DOHH2 (cell line): ENCODE data around the gene CLCN4.

ENCODE experiments used
- H3F3A ChIP-seq: fragments of 200-600 bp; sonication (generic), shearing (Covaris generic); 2 replicates; pipeline ENCODE4 v1.6.0; 2016; ENCODE audit warnings: antibody characterized with exemption, mild to moderate bottlenecking; ENCODE audit not compliant: control insufficient read depth, insufficient read depth
- H3K27ac ChIP-seq: fragments of 200-600 bp; sonication (generic); 2 replicates; pipeline ENCODE4 v1.5.1; 2014; ENCODE audit warnings: low read depth, mild to moderate bottlenecking, low read length, moderate library complexity
- H3K27me3 ChIP-seq: fragments of 200-600 bp; sonication (generic); 2 replicates; pipeline ENCODE4 v1.6.1; 2014; ENCODE audit warnings: mild to moderate bottlenecking, low read length, mixed read lengths; ENCODE audit not compliant: control insufficient read depth
- H3K36me3 ChIP-seq: fragments of 200-600 bp; sonication (generic); 2 replicates; pipeline ENCODE4 v1.6.1; 2014; ENCODE audit warnings: mild to moderate bottlenecking, low read length, moderate library complexity, mixed read lengths; ENCODE audit not compliant: control insufficient read depth
- H3K4me1 ChIP-seq: fragments of 200-600 bp; sonication (generic); 2 replicates; pipeline ENCODE4 v1.6.1; 2014; ENCODE audit warnings: mild to moderate bottlenecking, low read length, mixed read lengths; ENCODE audit not compliant: control insufficient read depth
- H3K4me2 ChIP-seq: fragments of 200-600 bp; sonication (generic); 2 replicates; pipeline ENCODE4 v1.6.0; 2014; ENCODE audit warnings: mild to moderate bottlenecking, low read length, moderate library complexity
- H3K4me3 ChIP-seq: fragments of 200-600 bp; sonication (generic); 2 replicates; pipeline ENCODE4 v1.5.1; 2014; ENCODE audit warnings: mild to moderate bottlenecking, low read length, mixed read lengths
- H3K79me2 ChIP-seq: fragments of 200-600 bp; sonication (generic); 2 replicates; pipeline ENCODE4 v1.6.1; 2014; ENCODE audit warnings: mild to moderate bottlenecking, low read length, mixed read lengths; ENCODE audit not compliant: control insufficient read depth
- H3K9me2 ChIP-seq: fragments of 200-600 bp; sonication (generic); replicated peaks from 2 replicates; pipeline ENCODE4 v1.6.1; 2014; ENCODE audit warnings: mild to moderate bottlenecking, low read length, mixed read lengths; ENCODE audit not compliant: control insufficient read depth
- H3K9me3 ChIP-seq: fragments of 200-600 bp; sonication (generic); 2 replicates; pipeline ENCODE4 v1.6.1; 2014; ENCODE audit warnings: antibody characterized with exemption, low read length, mixed read lengths; ENCODE audit not compliant: control insufficient read depth, insufficient read depth
- H4K20me1 ChIP-seq: fragments of 200-600 bp; sonication (generic); 2 replicates; pipeline ENCODE4 v1.6.0; 2014; ENCODE audit warnings: low read depth, mild to moderate bottlenecking, antibody characterized with exemption, low read length, moderate library complexity; ENCODE audit not compliant: control insufficient read depth, insufficient read depth
- EZH2phosphoT487 ChIP-seq: fragments of 200-600 bp; sonication (generic); IDR thresholded peaks from 2 replicates; pipeline ENCODE4 v1.6.1; 2017; ENCODE audit warnings: borderline replicate concordance, mild to moderate bottlenecking, antibody characterized with exemption, low read length, moderate library complexity, mixed read lengths
- TF ChIP-seq, protein P1 (sequence below): fragments of 200-600 bp; sonication (generic); IDR thresholded peaks from one replicate; pipeline ENCODE4 v1.5.1; 2014; ENCODE audit warnings: antibody characterized with exemption, mild to moderate bottlenecking, low read depth, low read length; ENCODE audit not compliant: poor library complexity, severe bottlenecking

CLCN4 gene

DNA sequence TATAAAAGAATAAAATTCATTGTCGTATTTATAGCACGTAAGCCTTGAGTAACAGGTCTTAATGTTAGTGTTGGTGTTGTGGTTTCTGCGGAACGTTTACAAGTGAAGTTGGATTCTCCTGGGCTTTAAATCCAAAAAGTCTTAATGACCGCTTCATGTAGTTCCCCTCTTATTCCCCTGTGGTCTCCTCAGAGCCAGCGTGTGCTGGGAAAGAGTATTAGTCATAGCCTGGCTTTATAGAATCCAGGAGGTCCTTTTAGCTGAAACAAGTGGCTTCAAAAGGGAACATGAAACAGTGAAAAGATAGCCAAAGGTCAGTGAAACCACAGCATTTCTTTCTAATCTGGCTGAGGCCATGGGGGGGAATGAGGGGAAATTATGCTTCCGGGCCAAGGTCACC is 79.1 kb downstream of the CLCN4 start:
- no peak for TF ChIP-seq EZH2phosphoT487
- TF ChIP-seq, protein P1, sequence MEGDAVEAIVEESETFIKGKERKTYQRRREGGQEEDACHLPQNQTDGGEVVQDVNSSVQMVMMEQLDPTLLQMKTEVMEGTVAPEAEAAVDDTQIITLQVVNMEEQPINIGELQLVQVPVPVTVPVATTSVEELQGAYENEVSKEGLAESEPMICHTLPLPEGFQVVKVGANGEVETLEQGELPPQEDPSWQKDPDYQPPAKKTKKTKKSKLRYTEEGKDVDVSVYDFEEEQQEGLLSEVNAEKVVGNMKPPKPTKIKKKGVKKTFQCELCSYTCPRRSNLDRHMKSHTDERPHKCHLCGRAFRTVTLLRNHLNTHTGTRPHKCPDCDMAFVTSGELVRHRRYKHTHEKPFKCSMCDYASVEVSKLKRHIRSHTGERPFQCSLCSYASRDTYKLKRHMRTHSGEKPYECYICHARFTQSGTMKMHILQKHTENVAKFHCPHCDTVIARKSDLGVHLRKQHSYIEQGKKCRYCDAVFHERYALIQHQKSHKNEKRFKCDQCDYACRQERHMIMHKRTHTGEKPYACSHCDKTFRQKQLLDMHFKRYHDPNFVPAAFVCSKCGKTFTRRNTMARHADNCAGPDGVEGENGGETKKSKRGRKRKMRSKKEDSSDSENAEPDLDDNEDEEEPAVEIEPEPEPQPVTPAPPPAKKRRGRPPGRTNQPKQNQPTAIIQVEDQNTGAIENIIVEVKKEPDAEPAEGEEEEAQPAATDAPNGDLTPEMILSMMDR, result no peak
- H3K79me2 ChIP-seq, result no peaks in the 10 kb centered on the region
- H3K9me3 ChIP-seq, result no peaks in the 10 kb centered on the region
- H3K27me3 ChIP-seq, result no peaks in the 10 kb centered on the region; the same call in 1 of the 2 replicates
- no peaks in the 10 kb centered on the region for H3K4me1 ChIP-seq
- no peak overlapping the region for H3K4me2 ChIP-seq
- no peaks in the 10 kb centered on the region for H3K36me3 ChIP-seq
- no peaks in the 10 kb centered on the region for H3K9me2 ChIP-seq
- no peak overlapping the region for H3K27ac ChIP-seq
- no peaks in the 10 kb centered on the region for H3F3A ChIP-seq
- no peaks in the 10 kb centered on the region for H4K20me1 ChIP-seq
- H3K4me3 ChIP-seq, result no peak overlapping the region

- H3K27me3 ChIP-seq, result no peaks in the 10 kb centered on the region; the same call in none of the 2 replicates
- no peaks in the 10 kb centered on the region for H3F3A ChIP-seq
- no peaks in the 10 kb centered on the region for H3K4me1 ChIP-seq
- no peaks in the 10 kb centered on the region for H4K20me1 ChIP-seq
- H3K4me3 ChIP-seq, result no peak overlapping the region
- no peak overlapping the region for H3K4me2 ChIP-seq
- H3K9me2 ChIP-seq, result no peaks in the 10 kb centered on the region
- no peak overlapping the region for H3K27ac ChIP-seq
- no peaks in the 10 kb centered on the region for H3K79me2 ChIP-seq
- TF ChIP-seq EZH2phosphoT487, result no peak
- TF ChIP-seq, protein P1, result no peak
- H3K9me3 ChIP-seq, result no peaks in the 10 kb centered on the region
- H3K36me3 ChIP-seq, result no peaks in the 10 kb centered on the region
Observed at GRCh38 chrX:10237241-10237640, 80.5 kb downstream of the CLCN4 start.

GRCh38 chrX:10239611-10240064 is 82.9 kb downstream of the CLCN4 start:
- no peaks in the 10 kb centered on the region for H3F3A ChIP-seq
- no peaks in the 10 kb centered on the region for H3K79me2 ChIP-seq
- H3K4me3 ChIP-seq, result no peak overlapping the region
- no peaks in the 10 kb centered on the region for H3K36me3 ChIP-seq
- no peak overlapping the region for H3K27ac ChIP-seq
- no peaks in the 10 kb centered on the region; the same call in none of the 2 replicates for H3K27me3 ChIP-seq
- no peaks in the 10 kb centered on the region for H3K9me2 ChIP-seq
- H3K4me1 ChIP-seq, result no peaks in the 10 kb centered on the region
- H4K20me1 ChIP-seq, result no peaks in the 10 kb centered on the region
- H3K9me3 ChIP-seq, result no peaks in the 10 kb centered on the region
- H3K4me2 ChIP-seq, result no peak overlapping the region
- TF ChIP-seq EZH2phosphoT487, result no peak
- TF ChIP-seq, protein P1, result no peak
